GM23338 (cell line): ENCODE measurements around the gene AHNAK. TPM values are rescaled to one million over a fixed set of nuclear protein-coding genes. Genes with fewer than 3 reads are reported as not detected.

ENCODE experiments used
- ATAC-seq: fragments of 200-7000 bp; cut with Tn5 transposase; 3 replicates; pipeline ENCODE4 v1.9.1; 2020
- DNase-seq: peaks from one replicate; pipeline ENCODE4 v3.0.0-alpha.2; 2015; ENCODE audit warnings: low spot score
- H2AFZ ChIP-seq: fragments of 200-600 bp; sonication (generic); 2 replicates; pipeline ENCODE4 v1.8.0; 2016; ENCODE audit warnings: antibody characterized with exemption, mild to moderate bottlenecking, moderate library complexity
- H3F3A ChIP-seq: fragments of 200-600 bp; sonication (generic); replicated peaks from 2 replicates; pipeline ENCODE4 v1.8.0; 2017; ENCODE audit warnings: antibody characterized with exemption, mixed run types, low read depth
- H3K27ac ChIP-seq: fragments of 200-600 bp; sonication (generic); 2 replicates; pipeline ENCODE4 v1.6.1; 2016; ENCODE audit warnings: low read depth
- H3K27me3 ChIP-seq: fragments of 200-600 bp; sonication (generic); 2 replicates; pipeline ENCODE4 v1.8.0; 2016; ENCODE audit warnings: mild to moderate bottlenecking, mixed run types, moderate library complexity; ENCODE audit not compliant: insufficient read depth
- H3K36me3 ChIP-seq: fragments of 200-600 bp; sonication (generic); 2 replicates; pipeline ENCODE4 v1.8.0; 2016; ENCODE audit warnings: mild to moderate bottlenecking; ENCODE audit not compliant: insufficient read depth
- H3K4me1 ChIP-seq: fragments of 200-600 bp; sonication (generic); 2 replicates; pipeline ENCODE4 v1.8.0; 2016; ENCODE audit warnings: mild to moderate bottlenecking, moderate library complexity; ENCODE audit not compliant: insufficient read depth
- H3K4me2 ChIP-seq: fragments of 200-600 bp; sonication (generic); 2 replicates; pipeline ENCODE4 v1.7.1; 2017; ENCODE audit warnings: mixed run types
- H3K4me3 ChIP-seq: fragments of 200-600 bp; sonication (generic); 2 replicates; pipeline ENCODE4 v1.6.1; 2016; ENCODE audit warnings: mixed run types
- H3K79me2 ChIP-seq: fragments of 200-600 bp; sonication (generic); replicated peaks from 2 replicates; pipeline ENCODE4 v1.8.0; 2017; ENCODE audit warnings: mild to moderate bottlenecking; ENCODE audit not compliant: insufficient read depth
- H3K9me2 ChIP-seq: fragments of 200-600 bp; sonication (generic); 2 replicates; pipeline ENCODE4 v1.8.0; 2017; ENCODE audit not compliant: insufficient read depth
- H4K20me1 ChIP-seq: fragments of 200-600 bp; sonication (generic); replicated peaks from 2 replicates; pipeline ENCODE4 v1.8.0; 2017; ENCODE audit warnings: mild to moderate bottlenecking; ENCODE audit not compliant: insufficient read depth
- H3K27ac Mint-ChIP-seq: 2 replicates; pipeline ENCODE4 v1.8.0; 2020; ENCODE audit warnings: inconsistent platforms, mild to moderate bottlenecking, moderate library complexity, mixed read lengths
- H3K27me3 Mint-ChIP-seq: 3 replicates; pipeline ENCODE4 v1.8.0; 2022; ENCODE audit warnings: low read depth, mild to moderate bottlenecking, moderate library complexity, mixed read lengths, inconsistent platforms; ENCODE audit not compliant: insufficient read depth, poor library complexity
- H3K36me3 Mint-ChIP-seq: 3 replicates; pipeline ENCODE4 v1.8.0; 2021; ENCODE audit warnings: low read depth, mild to moderate bottlenecking, inconsistent platforms, moderate library complexity, mixed read lengths
- H3K4me1 Mint-ChIP-seq: 3 replicates; pipeline ENCODE4 v1.8.0; 2020; ENCODE audit warnings: mild to moderate bottlenecking, inconsistent platforms, mixed read lengths
- H3K4me3 Mint-ChIP-seq: 3 replicates; pipeline ENCODE4 v1.8.0; 2021; ENCODE audit warnings: moderate library complexity, mild to moderate bottlenecking, inconsistent platforms, mixed read lengths
- H3K9me3 Mint-ChIP-seq: 3 replicates; pipeline ENCODE4 v1.8.0; 2020; ENCODE audit warnings: moderate library complexity, mild to moderate bottlenecking, inconsistent platforms, mixed read lengths
- CREB1 ChIP-seq: fragments of 250-450 bp; sonication (Bioruptor Pico); IDR thresholded peaks from 2 replicates; pipeline ENCODE4 v1.5.0; 2020; ENCODE audit warnings: low read depth, mild to moderate bottlenecking, moderate library complexity
- CTCF ChIP-seq, 2 experiments: fragments of 200-600 bp in 1 of 2; sonication (generic) in 1 of 2; conservative IDR thresholded peaks; 2 replicates each; pipeline versions ENCODE4 v1.5.1 to v1.6.1; 2016 to 2017; ENCODE audit warnings: antibody characterized with exemption in 2 of 2, low read depth in 2 of 2, mild to moderate bottlenecking in 2 of 2, moderate library complexity in 1 of 2
- ETS1 ChIP-seq: IDR thresholded peaks from 2 replicates; pipeline ENCODE4 v1.6.1; 2016; ENCODE audit warnings: antibody characterized with exemption
- EZH2 ChIP-seq: fragments of 200-600 bp; sonication (generic); IDR thresholded peaks from one replicate; pipeline ENCODE4 v1.8.0; 2017; ENCODE audit warnings: antibody characterized with exemption, mild to moderate bottlenecking, low read depth; ENCODE audit not compliant: unreplicated experiment
- JUNB ChIP-seq: IDR thresholded peaks from one replicate; pipeline ENCODE4 v1.6.1; 2016; ENCODE audit warnings: antibody characterized with exemption; ENCODE audit not compliant: unreplicated experiment
- NANOG ChIP-seq: IDR thresholded peaks from 2 replicates; pipeline ENCODE4 v1.6.1; 2016; ENCODE audit warnings: antibody characterized with exemption, borderline replicate concordance
- REST ChIP-seq: IDR thresholded peaks from one replicate; pipeline ENCODE4 v1.6.1; 2018; ENCODE audit warnings: antibody characterized with exemption; ENCODE audit not compliant: unreplicated experiment
- ZNF331 ChIP-seq: fragments of 250-450 bp; sonication (Bioruptor Pico); IDR thresholded peaks from 2 replicates; pipeline ENCODE4 v1.5.0; 2020; ENCODE audit warnings: low read depth, mild to moderate bottlenecking, moderate library complexity
- ZNF462 ChIP-seq: fragments of 250-450 bp; sonication (Bioruptor Pico); IDR thresholded peaks from 2 replicates; pipeline ENCODE4 v1.5.0; 2020; ENCODE audit warnings: mild to moderate bottlenecking, moderate library complexity
- polyA plus RNA-seq: library from polyadenylated mRNA; unstranded; fragments of >200 nt; fragmentation: Nextera tagmentation; extraction: Ambion mirVana; gene quantifications from 2 replicates; pipeline ENCODE4 v1.2.1, GENCODE V29; 2016
- total RNA-seq: library from RNA; depleted of rRNA; stranded (reverse); fragments of >200 nt; shearing (Covaris generic); gene quantifications from 2 replicates; pipeline ENCODE4 v1.2.3, GENCODE V29; 2014

The AHNAK gene
- total and polyA plus RNA-seq, 2 experiments from 2014 or later, result 0.91 to 2.1 TPM

- TF ChIP-seq ETS1 (no peak), CTCF (conservative IDR thresholded peaks at IDR 0.05; ENCODE audit: low read depth in 2 of 2) (no peak), EZH2 (no peak), ZNF331 (no peak)
Measured at GRCh38 chr11:62461740-62462507, 84.7 kb downstream of the AHNAK start (continued).

GRCh38 chr11:62459080-62459479 lies 87.5 kb downstream of the AHNAK start:
- no peak overlapping the region for H3K4me2 ChIP-seq
- H3K36me3 Mint-ChIP-seq, result no peaks in the 10 kb centered on the region
- H2AFZ ChIP-seq, result no peak overlapping the region
- H3K4me3 ChIP-seq, result no peak overlapping the region
- H3K27ac Mint-ChIP-seq, result no peak overlapping the region
- H3F3A ChIP-seq, result no peaks in the 10 kb centered on the region
- no peaks in the 10 kb centered on the region for H3K79me2 ChIP-seq
- peaks cover 6% of the 10 kb centered on the region for H3K27me3 Mint-ChIP-seq
- ATAC-seq (no peak), DNase-seq (no peak)
- H3K36me3 ChIP-seq, result no peaks in the 10 kb centered on the region
- H3K4me3 Mint-ChIP-seq, result no peak overlapping the region
- no peak overlapping the region for H3K27ac ChIP-seq
- 0 out of 2 replicates have a peak, but pooled peaks cover 2% of the 10 kb centered on the region for H3K9me2 ChIP-seq
- no peaks in the 10 kb centered on the region; the same call in 1 of the 3 replicates for H3K4me1 Mint-ChIP-seq
- no peaks in the 10 kb centered on the region for H3K27me3 ChIP-seq
- 0 out of 3 replicates have a peak, but pooled peaks cover 6% of the 10 kb centered on the region for H3K9me3 Mint-ChIP-seq
- no peaks in the 10 kb centered on the region for H4K20me1 ChIP-seq
- no peaks in the 10 kb centered on the region for H3K4me1 ChIP-seq
- TF ChIP-seq CREB1 (no peak), EZH2 (no peak), ETS1 (no peak), ZNF462 (CRISPR knock-in tag) (no peak), NANOG (no peak), JUNB (no peak), REST (no peak)
